Kidney (tissue), 14 donors: ENCODE data around the gene MCEE. TPM values are rescaled to one million over a fixed set of nuclear protein-coding genes. Genes with fewer than 3 reads are reported as not detected.

Experiments
- DNase-seq, 5 donors: peaks; one replicate each; pipeline ENCODE4 v3.0.0-alpha.2; 2013 to 2020
- FAIRE-seq: peaks from 2 replicates; lab custom pipeline; 2012; peaks lifted over from hg19 to GRCh38; lab: Jason Lieb, UNC
- H3K27ac ChIP-seq, 2 donors: one replicate each; pipeline ENCODE4 v1.7.0; 2013; ENCODE audit warnings: low read depth in 2 of 2, low read length in 2 of 2, inconsistent platforms in 1 of 2
- H3K27me3 ChIP-seq: one replicate; pipeline ENCODE4 v1.7.1; 2013; ENCODE audit warnings: low read length, inconsistent platforms; ENCODE audit not compliant: control insufficient read depth, insufficient read depth
- H3K36me3 ChIP-seq, 3 donors: one replicate each; pipeline versions ENCODE4 v1.7.0 to v1.7.1; 2013; ENCODE audit warnings: low read length in 3 of 3, control low read depth in 1 of 3, inconsistent platforms in 1 of 3; ENCODE audit not compliant: insufficient read depth in 3 of 3, control insufficient read depth in 2 of 3
- H3K4me1 ChIP-seq, 3 donors: one replicate each; pipeline versions ENCODE4 v1.7.0 to v1.7.1; 2013; ENCODE audit warnings: low read length in 3 of 3, inconsistent platforms in 1 of 3, low read depth in 1 of 3; ENCODE audit not compliant: control insufficient read depth in 2 of 3, insufficient read depth in 2 of 3
- H3K4me3 ChIP-seq, 3 donors: one replicate each; pipeline versions ENCODE4 v1.7.0 to v1.8.1; 2013; ENCODE audit warnings: low read length in 3 of 3, control low read depth in 1 of 3, inconsistent platforms in 1 of 3
- H3K9ac ChIP-seq, 3 donors: one replicate each; pipeline versions ENCODE4 v1.7.0 to v1.7.1; 2013; ENCODE audit warnings: low read length in 3 of 3, control low read depth in 1 of 3, inconsistent platforms in 1 of 3
- H3K9me3 ChIP-seq, 3 donors: one replicate each; pipeline versions ENCODE4 v1.7.0 to v1.7.1; 2013; ENCODE audit warnings: low read length in 3 of 3, control low read depth in 1 of 3, inconsistent platforms in 1 of 3; ENCODE audit not compliant: control insufficient read depth in 2 of 3, insufficient read depth in 1 of 3
- intact Hi-C: fragments of 100-400 bp; cut with DNase I; formaldehyde crosslinking; loops from one replicate; pipeline ENCODE4 v1.11.1; 2022
- polyA plus RNA-seq: library from polyadenylated mRNA; stranded (reverse); fragments of 350-450 nt; fragmentation: Illumina TruSeq; extraction: RNeasy Lipid Tissue Mini Kit (QIAGEN cat#74804); gene quantifications from one replicate; pipeline ENCODE4 v1.2.3, GENCODE V29; 2014; ENCODE audit warnings: low read depth, low replicate concordance; ENCODE audit not compliant: insufficient read depth
- total RNA-seq: library from RNA; stranded (reverse); fragmentation: NEBNext Ultra II Directional; extraction: Animal tissue kit (Norgen Biotek cat#: 25700); gene quantifications from one replicate; pipeline ENCODE4 v1.2.1, GENCODE V29; 2021
- TF ChIP-seq, protein P1 (sequence below): IDR thresholded peaks from 3 replicates; pipeline ENCODE4 v1.5.1; 2012; ENCODE audit warnings: mild to moderate bottlenecking, moderate library complexity, borderline replicate concordance; ENCODE audit not compliant: insufficient read depth; ENCODE audit errors: extremely low read depth
- donor health status: control.
- donor health status: control.
- donor health status: control.
- donor health status: control.
- donor health status: control.
- donor health status: DM: yes; HTN: yes; CAD: no.
- donor health status: Normal renal cell carcinoma (clear cell type).

Gene MCEE
- total and polyA plus RNA-seq, 2 donors from 2014 or later: 20.3 to 29.0 TPM

DNA sequence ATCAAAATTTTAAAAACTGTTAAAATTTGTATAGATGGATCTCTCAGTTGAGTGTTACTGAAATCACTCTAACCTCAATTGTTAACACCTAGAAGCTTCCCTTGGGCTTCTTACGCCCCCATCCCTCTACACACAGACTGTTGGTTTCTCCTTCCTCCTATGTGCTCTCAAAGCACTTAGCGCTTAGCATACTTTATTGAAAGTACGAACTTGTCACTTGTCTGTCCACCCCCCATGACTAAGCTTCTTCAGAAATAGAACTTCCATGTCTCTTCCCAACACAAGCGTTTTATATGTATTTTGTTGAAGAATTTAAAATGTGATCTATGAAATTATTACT, 846 bp upstream of the MCEE start:
- H3K4me3 ChIP-seq: peak overlapping the region; percentile 90 to 98 (median 96)
- H3K27ac ChIP-seq: no peak overlapping the region
- peaks cover 0 to 15% (median 11%) of the 10 kb centered on the region in 3 donors for H3K4me1 ChIP-seq
- H3K36me3 ChIP-seq: peaks cover 2 to 7% (median 6%) of the 10 kb centered on the region in 3 donors
- FAIRE-seq (no peak), DNase-seq (no peak)
- no peaks in the 10 kb centered on the region for H3K9me3 ChIP-seq
- TF ChIP-seq, protein P1, sequence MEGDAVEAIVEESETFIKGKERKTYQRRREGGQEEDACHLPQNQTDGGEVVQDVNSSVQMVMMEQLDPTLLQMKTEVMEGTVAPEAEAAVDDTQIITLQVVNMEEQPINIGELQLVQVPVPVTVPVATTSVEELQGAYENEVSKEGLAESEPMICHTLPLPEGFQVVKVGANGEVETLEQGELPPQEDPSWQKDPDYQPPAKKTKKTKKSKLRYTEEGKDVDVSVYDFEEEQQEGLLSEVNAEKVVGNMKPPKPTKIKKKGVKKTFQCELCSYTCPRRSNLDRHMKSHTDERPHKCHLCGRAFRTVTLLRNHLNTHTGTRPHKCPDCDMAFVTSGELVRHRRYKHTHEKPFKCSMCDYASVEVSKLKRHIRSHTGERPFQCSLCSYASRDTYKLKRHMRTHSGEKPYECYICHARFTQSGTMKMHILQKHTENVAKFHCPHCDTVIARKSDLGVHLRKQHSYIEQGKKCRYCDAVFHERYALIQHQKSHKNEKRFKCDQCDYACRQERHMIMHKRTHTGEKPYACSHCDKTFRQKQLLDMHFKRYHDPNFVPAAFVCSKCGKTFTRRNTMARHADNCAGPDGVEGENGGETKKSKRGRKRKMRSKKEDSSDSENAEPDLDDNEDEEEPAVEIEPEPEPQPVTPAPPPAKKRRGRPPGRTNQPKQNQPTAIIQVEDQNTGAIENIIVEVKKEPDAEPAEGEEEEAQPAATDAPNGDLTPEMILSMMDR: no peak
- no peaks in the 10 kb centered on the region for H3K27me3 ChIP-seq
- peak overlapping the region; percentile 89 to 94 (median 92) for H3K9ac ChIP-seq
- intact Hi-C loops: no loop called here

DNA sequence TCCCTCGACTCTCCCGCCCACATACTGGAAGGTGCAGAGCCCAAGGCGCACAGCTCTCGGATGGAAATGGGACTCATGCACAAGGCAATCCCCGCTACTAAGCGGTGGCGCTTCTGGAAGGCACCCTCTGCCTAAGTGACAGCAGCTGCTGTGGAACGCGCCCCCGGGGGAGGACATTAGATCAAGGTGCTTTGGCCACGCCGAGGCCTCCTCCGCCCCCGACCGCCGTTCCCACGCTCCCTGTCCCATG, 202 bp downstream of the MCEE start:
- TF ChIP-seq, protein P1: no peak
- peaks cover 1 to 3% (median 3%) of the 10 kb centered on the region in 3 donors for H3K36me3 ChIP-seq
- peak overlapping the region; percentile 93 to 98 for H3K27ac ChIP-seq
- peaks cover 0 to 15% (median 11%) of the 10 kb centered on the region in 3 donors for H3K4me1 ChIP-seq
- DNase-seq (no peak), FAIRE-seq (no peak)
- H3K9ac ChIP-seq: peak overlapping the region; percentile 89 to 94 (median 91)
- H3K27me3 ChIP-seq: no peaks in the 10 kb centered on the region
- peak overlapping the region; percentile 90 to 98 (median 96) for H3K4me3 ChIP-seq
- intact Hi-C loops: no loop called here
- H3K9me3 ChIP-seq: no peaks in the 10 kb centered on the region

DNA sequence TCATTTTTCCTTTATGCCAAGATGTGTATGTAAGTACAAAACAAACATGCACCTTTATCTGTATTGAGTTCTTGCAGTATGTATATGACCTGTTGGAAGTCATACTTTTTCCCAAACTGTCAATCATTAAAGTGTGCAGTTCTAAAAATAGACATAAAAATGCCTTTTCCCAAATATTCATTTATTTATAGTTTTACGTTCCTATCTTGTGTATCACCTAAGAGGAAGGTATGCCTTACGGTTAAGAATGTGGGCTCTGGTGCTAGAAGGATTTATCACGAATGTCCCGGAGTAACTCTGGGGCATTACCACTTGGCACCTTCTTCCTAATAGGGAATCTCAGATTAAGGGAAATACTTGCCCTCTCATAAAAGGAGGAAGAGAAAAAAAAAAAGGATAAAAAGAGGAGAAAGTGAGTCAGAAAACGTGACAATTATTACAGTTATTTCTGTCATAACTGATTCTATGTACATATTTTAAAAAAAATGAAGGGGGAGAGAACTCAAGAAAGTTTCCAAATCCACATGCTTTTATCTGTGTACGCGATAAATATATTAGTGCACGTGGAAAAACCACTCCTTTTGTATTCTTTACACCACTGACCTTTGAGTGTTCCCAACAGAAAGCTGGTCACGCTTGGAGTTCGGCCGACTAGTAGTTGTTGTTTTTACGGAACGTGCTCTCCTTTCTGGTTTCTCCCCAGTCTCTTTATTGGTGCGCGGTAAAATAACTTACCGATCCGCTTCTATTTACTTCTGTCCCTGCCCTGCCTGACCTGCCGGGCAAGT, 721 bp downstream of the MCEE start:
- peak overlapping the region; percentile 89 to 94 (median 91) for H3K9ac ChIP-seq
- peak overlapping the region; percentile 90 to 98 (median 96) for H3K4me3 ChIP-seq
- H3K36me3 ChIP-seq: peaks cover 0 to 2% (median 0%) of the 10 kb centered on the region in 3 donors
- no peaks in the 10 kb centered on the region for H3K9me3 ChIP-seq
- peaks cover 0 to 15% (median 11%) of the 10 kb centered on the region in 3 donors for H3K4me1 ChIP-seq
- intact Hi-C loops: no loop called here
- TF ChIP-seq, protein P1: no peak
- no peak for FAIRE-seq
- H3K27me3 ChIP-seq: no peaks in the 10 kb centered on the region
- H3K27ac ChIP-seq: peak overlapping the region; percentile 93 to 98
- DNase-seq: peak in 2 of 5 donors; percentile 8 to 32
